H9 (cell line): ENCODE measurements around the gene CRHR1. TPM values are rescaled to one million over a fixed set of nuclear protein-coding genes. Genes with fewer than 3 reads are reported as not detected.

Experiments
- DNase-seq: peaks from one replicate; pipeline ENCODE4 v3.0.0-alpha.2; 2017
- H2AFZ ChIP-seq: one replicate; pipeline ENCODE4 v1.6.1; 2013; ENCODE audit warnings: mild to moderate bottlenecking, low read length, control low read depth, moderate library complexity
- H2AK5ac ChIP-seq: 2 replicates; pipeline ENCODE4 v1.6.1; 2013; ENCODE audit warnings: low read length, control low read depth, mixed read lengths; ENCODE audit not compliant: insufficient read length
- H2BK120ac ChIP-seq: one replicate; pipeline ENCODE4 v1.6.1; 2013; ENCODE audit warnings: low read depth, mild to moderate bottlenecking, low read length, control low read depth, inconsistent platforms; ENCODE audit not compliant: poor library complexity, severe bottlenecking
- H2BK12ac ChIP-seq: 2 replicates; pipeline ENCODE4 v1.6.1; 2013; ENCODE audit warnings: low read length, control low read depth, mixed read lengths, low read depth; ENCODE audit not compliant: insufficient read length
- H2BK15ac ChIP-seq: 2 replicates; pipeline ENCODE4 v1.6.1; 2013; ENCODE audit warnings: low read depth, low read length, control low read depth
- H2BK20ac ChIP-seq: one replicate; pipeline ENCODE4 v1.6.1; 2013; ENCODE audit warnings: low read depth, mild to moderate bottlenecking, low read length, control low read depth, inconsistent platforms; ENCODE audit not compliant: poor library complexity, severe bottlenecking
- H2BK5ac ChIP-seq: 2 replicates; pipeline ENCODE4 v1.6.1; 2013; ENCODE audit warnings: low read length, control low read depth, mixed read lengths; ENCODE audit not compliant: insufficient read length
- H3K14ac ChIP-seq: 2 replicates; pipeline ENCODE4 v1.6.1; 2013; ENCODE audit warnings: low read length, control low read depth; ENCODE audit not compliant: insufficient read depth
- H3K18ac ChIP-seq: 2 replicates; pipeline ENCODE4 v1.6.1; 2013; ENCODE audit warnings: low read depth, mild to moderate bottlenecking, mixed read lengths, low read length, control low read depth; ENCODE audit not compliant: insufficient read length
- H3K23ac ChIP-seq: 2 replicates; pipeline ENCODE4 v1.6.1; 2013; ENCODE audit warnings: low read length, control low read depth, mixed read lengths, low read depth; ENCODE audit not compliant: insufficient read length
- H3K23me2 ChIP-seq: 2 replicates; pipeline ENCODE4 v1.6.1; 2013; ENCODE audit warnings: low read depth, mild to moderate bottlenecking, mixed read lengths, low read length, control low read depth; ENCODE audit not compliant: insufficient read length, poor library complexity, severe bottlenecking
- H3K27ac ChIP-seq: 2 replicates; pipeline ENCODE4 v1.5.1; 2013; ENCODE audit warnings: low read length, control low read depth, mixed read lengths, low read depth; ENCODE audit not compliant: insufficient read length
- H3K27me3 ChIP-seq: 2 replicates; pipeline ENCODE4 v1.6.1; 2013; ENCODE audit warnings: low read length, control low read depth, inconsistent platforms; ENCODE audit not compliant: insufficient read depth
- H3K4ac ChIP-seq: 2 replicates; pipeline ENCODE4 v1.6.1; 2013; ENCODE audit warnings: low read depth, mild to moderate bottlenecking, control low read depth, inconsistent platforms, low read length, moderate library complexity
- H3K4me1 ChIP-seq: 2 replicates; pipeline ENCODE4 v1.6.1; 2013; ENCODE audit warnings: low read length, control low read depth, inconsistent platforms; ENCODE audit not compliant: insufficient read depth
- H3K4me2 ChIP-seq: 2 replicates; pipeline ENCODE4 v1.6.1; 2013; ENCODE audit warnings: low read length, control low read depth, mixed read lengths; ENCODE audit not compliant: insufficient read length, insufficient read depth
- H3K56ac ChIP-seq: 2 replicates; pipeline ENCODE4 v1.6.1; 2013; ENCODE audit warnings: low read depth, mild to moderate bottlenecking, mixed read lengths, low read length, control low read depth; ENCODE audit not compliant: insufficient read length
- H3K79me1 ChIP-seq: 2 replicates; pipeline ENCODE4 v1.6.1; 2013; ENCODE audit warnings: low read depth, mild to moderate bottlenecking, moderate library complexity, low read length, control low read depth, inconsistent platforms; ENCODE audit not compliant: insufficient read depth, poor library complexity, severe bottlenecking
- H3K79me2 ChIP-seq: 2 replicates; pipeline ENCODE4 v1.6.1; 2013; ENCODE audit warnings: low read length, control low read depth, inconsistent platforms; ENCODE audit not compliant: insufficient read depth
- H3K9ac ChIP-seq: 2 replicates; pipeline ENCODE4 v1.6.1; 2013; ENCODE audit warnings: low read length, control low read depth, mixed read lengths; ENCODE audit not compliant: insufficient read length; ENCODE audit errors: extremely low read depth
- H3K9me3 ChIP-seq: one replicate; pipeline ENCODE4 v1.6.1; 2013; ENCODE audit warnings: low read depth, low read length, inconsistent platforms; ENCODE audit not compliant: control insufficient read depth
- H3T11ph ChIP-seq: one replicate; pipeline ENCODE4 v1.6.1; 2013; ENCODE audit warnings: mild to moderate bottlenecking, low read length, control low read depth, inconsistent platforms
- H4K20me1 ChIP-seq: one replicate; pipeline ENCODE4 v1.6.1; 2013; ENCODE audit not compliant: control insufficient read depth, insufficient read length, insufficient read depth
- H4K5ac ChIP-seq: 2 replicates; pipeline ENCODE4 v1.6.1; 2013; ENCODE audit warnings: low read depth, mild to moderate bottlenecking, mixed read lengths, low read length, control low read depth; ENCODE audit not compliant: insufficient read length
- H4K8ac ChIP-seq: replicated peaks from 2 replicates; pipeline ENCODE4 v1.6.1; 2013; ENCODE audit warnings: low read length, control low read depth, mixed read lengths, low read depth; ENCODE audit not compliant: insufficient read length
- H4K91ac ChIP-seq: 2 replicates; pipeline ENCODE4 v1.6.1; 2013; ENCODE audit warnings: low read depth, mild to moderate bottlenecking, moderate library complexity, mixed read lengths, low read length, control low read depth; ENCODE audit not compliant: insufficient read length
- H3K27ac Mint-ChIP-seq, 3 experiments: 2 replicates in 2 of 3; 3 replicates in 1 of 3; pipeline ENCODE4 v1.8.0; 2020 to 2021; ENCODE audit warnings: mixed read lengths in 3 of 3, mild to moderate bottlenecking in 1 of 3, moderate library complexity in 1 of 3
- H3K27me3 Mint-ChIP-seq: 2 replicates; pipeline ENCODE4 v1.8.0; 2021; ENCODE audit warnings: low read depth, mild to moderate bottlenecking, moderate library complexity, mixed read lengths
- H3K36me3 Mint-ChIP-seq, 3 experiments: 2 replicates in 2 of 3; 3 replicates in 1 of 3; pipeline ENCODE4 v1.8.0; 2020 to 2021; ENCODE audit warnings: low read depth in 3 of 3, mixed read lengths in 3 of 3; ENCODE audit not compliant: insufficient read depth in 1 of 3
- H3K4me1 Mint-ChIP-seq, 2 experiments: 2 replicates each; pipeline ENCODE4 v1.8.0; 2020; ENCODE audit warnings: mixed read lengths in 2 of 2
- H3K4me3 Mint-ChIP-seq, 2 experiments: 2 replicates in 1 of 2; 3 replicates in 1 of 2; pipeline ENCODE4 v1.8.0; 2020 to 2021; ENCODE audit warnings: mild to moderate bottlenecking in 2 of 2, mixed read lengths in 2 of 2, moderate library complexity in 1 of 2
- H3K9me3 Mint-ChIP-seq, 2 experiments: 2 replicates in 1 of 2; 3 replicates in 1 of 2; pipeline ENCODE4 v1.8.0; 2020; ENCODE audit warnings: mild to moderate bottlenecking in 2 of 2, mixed read lengths in 2 of 2, moderate library complexity in 1 of 2
- CTCF ChIP-seq: fragments of 200-600 bp; sonication (generic); conservative IDR thresholded peaks from 3 replicates; pipeline ENCODE4 v1.8.0; 2021; ENCODE audit warnings: antibody characterized with exemption, mild to moderate bottlenecking
- WGBS: extraction: QIAGEN DNeasy Blood & Tissue Kit; methylation state at CpG from one replicate; pipeline ENCODE4 v1.1.7; 2013; ENCODE audit warnings: missing lambda C conversion rate, low lambda C conversion rate, mixed read lengths; ENCODE audit not compliant: insufficient read length; ENCODE audit errors: extremely low coverage; 5-methylcytosine and 5-hydroxymethylcytosine counted together
- total RNA-seq: library from RNA; stranded (reverse); gene quantifications from 2 replicates; pipeline ENCODE4 v1.2.1, GENCODE V29; 2021

CRHR1 gene
- total RNA-seq, 1 experiment from 2014 or later = 0.52 TPM

- Histone ChIP-seq H2BK20ac (no peak overlapping the region), H3K18ac (no peak overlapping the region), H3K27me3 (no peaks in the 10 kb centered on the region), H2BK120ac (no peak overlapping the region), H3K4me2 (no peak overlapping the region), H2BK12ac (no peak overlapping the region), H3K79me2 (no peaks in the 10 kb centered on the region), H3K56ac (no peak overlapping the region), H3K4me1 (peaks cover 6% of the 10 kb centered on the region; the same call in 1 of the 2 replicates), H3K23me2 (no peaks in the 10 kb centered on the region), H4K20me1 (no peaks in the 10 kb centered on the region), H3K27ac (no peak overlapping the region), H3K9me3 (no peaks in the 10 kb centered on the region), H2AK5ac (no peak overlapping the region), H2BK5ac (no peak overlapping the region), H3K4ac (no peak overlapping the region), H4K8ac (no peak overlapping the region), H2AFZ (no peak overlapping the region), H3K14ac (no peak overlapping the region), H4K91ac (no peak overlapping the region), H3K9ac (no peak overlapping the region), H3T11ph (no peak overlapping the region), H3K23ac (no peak overlapping the region), H4K5ac (no peak overlapping the region), H2BK15ac (no peak overlapping the region), H3K79me1 (no peaks in the 10 kb centered on the region)
- H3K4me1 Mint-ChIP-seq = peaks cover 28 to 43% of the 10 kb centered on the region in 2 experiments
- peak; percentile 83 for DNase-seq
- H3K27me3 Mint-ChIP-seq = peaks cover 37% of the 10 kb centered on the region
- TF ChIP-seq CTCF = peak; percentile 57; the same call in 2 of the 3 replicates
- no peak overlapping the region for H3K27ac Mint-ChIP-seq
- H3K36me3 Mint-ChIP-seq = no peaks in the 10 kb centered on the region; a peak in 1 of 7 replicates
- H3K4me3 Mint-ChIP-seq = no peak overlapping the region
- peaks cover 0 to 1% of the 10 kb centered on the region in 2 experiments; a peak in 1 of 5 replicates for H3K9me3 Mint-ChIP-seq
- no CpG with 5 or more reads among the region's 4 CpGs for WGBS
These were observed 16.1 kb upstream of the CRHR1 start for GRCh38 chr17:45768000-45768399.
